HG02885 (cell line): Measurements from ENCODE around the gene NACAD.

Experiments used
- ATAC-seq: cut with Tn5 transposase; IDR thresholded peaks from one replicate; pipeline ENCODE4 v1.9.1; 2021; ENCODE audit warnings: mild to moderate bottlenecking; ENCODE audit not compliant: unreplicated experiment, poor library complexity

The NACAD gene

DNA sequence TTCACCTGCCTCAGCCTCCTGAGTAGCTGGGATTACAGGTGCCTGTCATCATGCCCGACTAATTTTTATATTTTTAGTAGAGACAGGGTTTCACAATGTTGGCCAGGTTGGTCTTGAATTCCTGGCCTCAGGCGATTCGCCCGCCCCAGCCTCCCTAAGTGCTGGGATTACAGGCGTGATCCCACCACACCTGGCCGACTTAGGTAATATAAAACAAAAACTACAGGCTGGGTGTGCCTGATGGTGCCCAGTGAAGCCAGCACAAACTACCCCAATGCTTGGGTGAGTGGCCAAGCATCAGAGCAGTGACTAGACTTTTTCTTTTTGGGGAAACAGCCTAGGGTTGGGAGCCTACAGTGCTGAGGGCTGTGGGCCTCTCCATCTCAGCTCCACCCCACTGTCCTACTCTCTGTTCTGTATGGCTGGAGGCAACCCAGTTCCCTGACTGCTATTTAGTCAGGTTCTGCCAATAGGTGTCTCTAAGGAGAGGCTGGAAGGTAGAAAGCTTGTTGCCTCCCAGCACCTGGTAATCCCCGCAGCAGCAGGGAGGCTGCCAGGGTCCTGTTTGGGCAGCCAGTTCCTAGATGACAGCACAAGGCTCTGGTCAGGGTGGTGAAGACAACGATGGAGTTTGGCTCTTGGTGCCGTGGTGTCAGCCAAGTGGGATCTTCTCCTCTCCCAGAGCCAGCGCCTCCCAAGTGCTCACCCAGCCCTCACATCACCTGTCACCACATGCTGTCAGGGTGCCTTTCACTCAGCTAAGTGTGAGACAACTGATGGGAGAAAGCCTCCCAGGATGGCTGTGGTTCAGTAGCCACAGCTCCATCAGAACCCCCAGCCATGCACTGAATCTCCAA is 10.4 kb upstream of the NACAD start:
- ATAC-seq, result no peak

DNA sequence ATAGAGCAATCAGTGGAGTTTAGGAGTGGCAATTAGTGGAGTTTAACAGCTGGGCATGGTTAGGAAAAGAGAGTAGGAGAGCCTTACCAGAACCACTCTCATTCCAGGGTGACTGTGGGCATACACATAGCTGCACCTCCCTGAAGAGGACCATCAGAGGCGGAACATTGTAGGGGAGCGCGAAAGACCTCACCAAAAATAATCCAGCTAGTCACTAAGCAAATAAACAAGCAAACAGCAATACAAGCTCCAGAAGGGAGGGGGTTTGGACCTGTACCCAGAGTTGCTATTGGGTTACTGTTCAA is 4.1 kb upstream of the NACAD start:
- no peak for ATAC-seq

DNA sequence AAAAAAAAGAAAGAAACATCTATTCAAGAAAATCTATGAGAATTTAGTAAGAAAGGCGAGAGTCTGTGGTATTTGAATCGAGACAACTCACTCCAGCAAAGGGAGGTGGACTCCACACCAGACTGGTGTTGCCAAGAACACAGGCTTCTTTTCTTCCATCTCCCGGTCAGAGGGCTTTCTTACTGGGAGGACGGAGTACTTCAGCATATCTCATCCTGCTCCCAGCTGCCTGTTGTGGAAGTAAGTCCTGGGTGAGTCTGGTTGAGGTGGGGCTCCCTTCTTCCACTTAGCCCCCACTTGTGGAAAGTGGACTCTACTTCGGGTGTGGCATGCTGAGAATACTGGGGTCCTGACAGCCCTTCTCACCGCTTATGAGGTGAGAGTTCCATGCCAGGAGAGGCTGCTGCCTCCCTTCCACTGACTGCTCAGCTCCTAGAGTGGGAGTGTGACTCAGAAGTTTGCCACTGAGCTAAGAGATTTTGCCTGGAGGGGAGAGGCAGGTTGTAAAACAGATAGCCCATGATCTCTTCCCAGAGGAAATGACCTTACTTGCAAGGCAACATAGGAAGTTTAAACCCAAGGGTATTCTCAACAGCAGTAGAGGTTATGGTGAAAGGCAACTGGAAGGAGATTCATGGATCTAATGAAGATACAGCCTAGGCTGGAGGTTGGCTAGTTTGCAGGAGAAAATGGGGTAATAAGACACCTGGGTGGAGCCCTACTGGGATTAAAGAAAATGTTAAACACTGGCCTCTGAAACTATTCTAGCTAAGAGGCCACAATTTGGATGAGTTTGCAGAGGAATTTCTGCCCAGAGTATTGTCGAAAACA is 3.5 kb upstream of the NACAD start:
- no peak for ATAC-seq

DNA sequence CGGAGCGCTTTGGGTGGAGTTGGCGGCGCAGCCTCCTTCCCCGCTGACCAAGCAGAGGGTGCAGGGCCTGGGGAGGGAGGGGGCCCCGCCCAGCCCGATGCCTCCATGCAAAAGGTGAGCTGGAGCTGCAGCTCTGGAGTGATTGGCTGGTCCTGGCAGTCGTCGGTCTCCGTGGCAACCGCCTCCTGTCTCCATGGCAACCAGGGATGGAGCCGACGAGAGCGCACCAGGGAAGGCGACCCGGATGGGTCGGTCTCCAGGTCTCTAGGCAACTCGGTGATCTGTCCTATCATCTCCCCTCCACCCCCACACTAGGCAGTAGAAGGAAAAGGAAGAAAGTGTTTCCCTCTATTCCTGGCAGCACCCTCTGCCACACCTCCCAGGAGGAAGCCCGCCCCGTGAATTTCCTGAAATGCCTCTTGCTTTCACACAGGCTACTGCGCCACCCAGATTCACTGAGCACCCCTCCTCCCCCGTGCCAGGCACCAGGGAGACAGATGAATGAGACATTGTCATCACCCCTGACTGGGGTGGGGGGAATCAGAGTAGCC is 647 bp upstream of the NACAD start:
- ATAC-seq, result no peak

DNA sequence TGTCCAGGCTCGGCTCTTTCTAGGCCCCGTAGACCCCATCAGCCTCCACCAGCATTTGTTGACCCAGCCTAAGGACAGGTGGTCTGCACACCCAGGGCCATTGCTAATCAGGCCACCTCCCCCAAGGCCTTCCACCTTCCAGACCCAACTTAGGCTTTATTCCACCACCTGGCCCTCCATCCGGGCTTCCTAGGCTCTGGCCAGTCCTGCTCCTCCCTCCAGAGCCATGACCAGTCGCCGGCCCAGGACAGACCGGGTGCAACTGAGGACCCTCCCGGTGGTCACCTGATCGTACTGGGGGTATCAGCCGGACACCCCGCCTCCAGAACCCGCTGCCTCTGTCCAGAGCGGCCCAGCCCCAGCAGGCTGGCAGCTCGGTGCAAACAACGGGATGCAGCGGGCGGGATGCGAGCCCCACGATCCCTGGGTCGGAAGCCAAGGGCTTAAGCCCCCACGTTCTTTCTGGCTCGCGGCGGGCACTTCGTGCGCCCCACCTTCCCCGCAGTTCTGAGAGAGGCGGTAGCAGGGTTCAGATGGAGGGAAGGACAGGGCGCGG is 545 bp downstream of the NACAD start:
- no peak for ATAC-seq

DNA sequence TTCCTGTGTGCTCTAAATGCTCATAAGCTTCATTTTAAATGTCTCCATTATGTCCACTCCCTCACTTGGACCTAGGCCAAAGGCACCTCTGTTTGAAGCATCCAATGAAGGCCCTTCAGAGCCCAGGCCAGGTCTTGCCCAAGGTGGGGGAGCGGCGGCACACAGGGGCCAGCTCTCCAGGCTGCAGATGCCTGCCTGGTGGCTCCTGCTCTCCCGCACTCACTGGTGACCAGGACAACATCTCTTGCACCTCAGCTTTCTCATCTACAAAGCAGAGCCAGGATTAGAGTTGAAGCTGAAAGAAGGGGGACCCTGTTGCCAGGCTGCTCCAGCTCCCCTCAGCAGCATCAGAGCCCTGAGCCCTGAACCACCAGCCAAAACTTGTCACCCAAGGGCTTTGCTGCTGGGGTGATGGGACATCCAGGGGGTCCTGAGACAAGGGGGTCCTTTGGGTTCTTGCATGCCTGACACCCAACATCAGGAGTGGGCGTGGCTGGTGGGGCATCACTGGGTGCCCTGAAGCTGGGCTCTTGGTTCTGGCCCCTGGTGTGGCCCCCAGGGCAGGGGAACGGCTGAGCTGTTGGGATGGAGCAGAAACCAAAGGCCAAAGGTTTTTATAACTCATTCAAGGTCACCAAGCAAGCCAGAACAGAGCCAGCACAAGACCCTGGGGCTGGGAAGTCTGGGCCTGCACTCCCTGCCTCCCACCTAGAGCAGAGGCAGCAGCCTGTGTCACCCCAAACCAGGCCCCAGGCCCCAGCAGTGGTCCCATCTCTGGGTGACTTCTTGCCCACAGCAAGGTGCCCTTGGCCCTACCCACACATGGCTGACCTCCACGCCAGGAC is 1.2 kb downstream of the NACAD start:
- ATAC-seq, result no peak

DNA sequence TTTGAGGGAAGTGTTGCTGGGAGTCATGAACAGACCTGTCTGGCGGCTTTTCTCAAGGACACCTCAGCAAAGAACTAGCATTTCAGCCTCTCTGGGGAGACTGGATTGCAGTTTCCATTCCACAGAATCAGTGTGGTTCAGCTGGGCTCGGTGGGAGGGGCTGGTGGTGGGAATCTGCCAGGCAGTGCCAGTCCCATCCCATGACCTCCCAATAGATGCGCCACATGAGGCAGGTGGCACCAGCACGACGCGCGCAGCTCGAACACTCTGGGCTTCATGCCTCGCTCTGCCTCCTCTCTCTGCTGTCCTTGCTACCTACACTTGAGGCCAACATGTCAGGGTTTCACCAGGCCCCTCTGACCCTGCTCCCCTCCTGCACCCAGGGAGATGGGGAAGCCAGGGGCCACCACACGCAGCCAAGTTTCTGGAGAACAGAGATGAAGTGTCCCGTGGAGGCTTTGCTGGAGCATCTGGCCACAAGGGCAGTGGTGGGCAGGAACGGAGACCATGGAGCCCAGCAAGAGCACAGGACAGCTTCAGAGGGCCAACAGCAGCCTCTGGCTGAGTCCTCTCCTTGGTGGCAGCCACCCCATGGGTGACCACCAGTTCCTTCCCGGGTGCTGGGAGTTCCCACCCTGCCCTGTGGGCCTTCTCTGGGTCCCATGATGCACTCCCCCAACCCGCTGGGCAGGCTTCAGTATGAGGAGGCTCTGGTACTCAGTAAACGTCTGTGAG is 2.3 kb downstream of the NACAD start:
- no peak for ATAC-seq

DNA sequence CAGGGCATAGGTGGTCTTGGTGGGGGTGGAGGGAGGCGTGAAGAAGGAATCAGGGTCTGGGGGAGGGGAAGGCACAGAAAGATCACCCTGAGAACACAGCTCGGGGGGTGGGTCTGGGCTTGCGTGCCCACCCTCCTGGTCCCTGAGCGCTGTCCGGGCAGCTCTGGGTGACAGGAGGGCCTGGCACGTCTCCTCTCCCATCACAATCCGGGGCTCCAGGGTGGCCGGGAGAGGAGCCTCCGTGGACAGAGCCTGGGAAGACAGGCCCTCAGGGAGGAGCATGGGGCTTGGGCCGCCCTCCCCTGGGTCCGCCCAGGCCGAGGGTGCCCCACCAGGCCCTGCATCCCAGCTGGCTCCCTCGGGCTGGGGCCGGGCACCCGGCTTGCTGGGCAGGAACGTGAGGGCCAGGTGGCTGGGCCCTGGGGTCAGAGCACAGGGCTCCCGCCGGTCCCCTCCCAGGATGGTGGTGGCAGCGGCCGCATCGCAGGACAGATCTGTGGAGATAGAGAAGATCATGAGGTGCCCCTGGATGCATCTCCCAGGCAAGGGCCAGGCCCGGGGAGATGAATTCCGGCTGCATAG is 3.1 kb downstream of the NACAD start:
- no peak for ATAC-seq

DNA sequence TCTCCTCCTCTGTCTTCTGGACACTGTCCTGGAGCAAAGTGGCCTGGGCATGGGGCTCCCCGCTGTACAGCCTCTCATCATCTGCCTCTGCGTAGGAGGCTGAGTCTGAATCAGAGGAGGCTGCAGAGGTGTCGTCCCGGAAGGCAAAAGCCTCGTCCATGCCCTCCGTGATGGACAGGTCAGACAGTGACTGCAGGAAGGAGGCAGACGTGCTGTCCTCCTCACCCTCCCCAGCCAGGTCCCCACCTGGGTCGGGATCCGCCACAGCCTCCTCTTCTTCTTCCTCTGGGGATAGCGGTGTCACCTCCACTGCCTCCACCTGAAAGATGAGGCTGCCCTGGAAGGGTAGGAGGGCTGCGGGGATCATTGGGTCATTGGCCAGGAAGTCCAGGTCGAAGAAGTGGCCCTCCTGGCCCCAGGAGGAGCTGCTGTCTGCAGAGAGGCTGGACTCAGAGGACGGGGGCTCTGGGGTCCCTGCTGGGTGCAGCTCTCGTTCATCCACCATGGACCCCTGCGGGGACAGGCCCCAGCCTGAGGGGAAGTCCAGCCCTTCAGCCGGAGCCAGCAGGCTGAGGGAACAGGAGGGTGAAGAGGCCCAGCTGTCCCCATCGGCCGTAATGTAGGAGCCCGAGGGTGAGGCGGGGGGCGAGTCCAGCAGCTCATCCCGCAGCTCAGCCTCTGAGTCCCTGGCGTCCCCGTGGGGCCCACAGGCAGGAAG is 3.7 kb downstream of the NACAD start:
- no peak for ATAC-seq

DNA sequence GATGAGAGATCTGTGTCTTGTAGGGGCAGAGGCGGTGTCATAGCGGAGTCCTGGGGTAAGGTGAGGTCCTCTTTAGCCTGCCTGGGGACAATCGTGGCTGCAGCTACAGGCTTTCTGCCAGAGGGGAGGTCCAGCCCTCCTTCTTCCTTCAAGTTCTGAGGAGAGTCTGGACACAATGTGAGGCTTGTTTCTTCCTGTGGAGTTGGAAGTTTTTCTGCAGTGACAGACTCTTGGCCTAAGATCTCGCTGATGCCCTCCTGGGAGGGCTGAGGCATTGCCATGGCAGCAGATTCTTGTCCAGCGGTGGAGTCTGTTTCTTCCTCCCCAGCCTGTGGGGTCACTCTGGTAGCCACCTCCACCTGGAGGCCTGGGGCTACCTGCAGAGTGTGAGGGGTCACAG is 4.4 kb downstream of the NACAD start:
- no peak for ATAC-seq

DNA sequence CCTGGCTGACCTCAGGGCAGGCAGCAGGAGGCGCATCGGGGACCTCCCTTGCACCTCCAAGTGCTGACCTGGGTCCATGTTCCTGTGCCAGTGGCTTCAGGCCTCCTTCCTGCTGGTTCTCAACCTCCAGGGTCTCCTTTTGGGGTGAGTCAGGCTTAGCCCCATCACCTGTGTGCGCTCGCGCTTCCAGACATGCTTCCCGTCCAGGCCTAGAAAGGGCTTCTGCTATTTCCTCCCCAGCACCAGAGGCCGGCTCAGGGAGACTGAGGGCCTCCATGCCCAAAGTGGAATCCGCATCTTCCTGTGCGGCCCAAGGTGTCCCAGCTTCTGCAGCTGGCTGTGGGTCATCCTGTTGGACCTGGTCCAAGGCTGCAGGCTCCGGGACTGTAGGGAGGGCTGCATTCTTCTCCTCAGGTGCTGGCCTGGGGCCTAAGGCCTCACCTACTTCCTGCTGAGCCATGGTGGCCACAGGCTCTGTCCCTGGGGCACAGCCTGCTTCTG is 5.9 kb downstream of the NACAD start:
- ATAC-seq, result no peak

DNA sequence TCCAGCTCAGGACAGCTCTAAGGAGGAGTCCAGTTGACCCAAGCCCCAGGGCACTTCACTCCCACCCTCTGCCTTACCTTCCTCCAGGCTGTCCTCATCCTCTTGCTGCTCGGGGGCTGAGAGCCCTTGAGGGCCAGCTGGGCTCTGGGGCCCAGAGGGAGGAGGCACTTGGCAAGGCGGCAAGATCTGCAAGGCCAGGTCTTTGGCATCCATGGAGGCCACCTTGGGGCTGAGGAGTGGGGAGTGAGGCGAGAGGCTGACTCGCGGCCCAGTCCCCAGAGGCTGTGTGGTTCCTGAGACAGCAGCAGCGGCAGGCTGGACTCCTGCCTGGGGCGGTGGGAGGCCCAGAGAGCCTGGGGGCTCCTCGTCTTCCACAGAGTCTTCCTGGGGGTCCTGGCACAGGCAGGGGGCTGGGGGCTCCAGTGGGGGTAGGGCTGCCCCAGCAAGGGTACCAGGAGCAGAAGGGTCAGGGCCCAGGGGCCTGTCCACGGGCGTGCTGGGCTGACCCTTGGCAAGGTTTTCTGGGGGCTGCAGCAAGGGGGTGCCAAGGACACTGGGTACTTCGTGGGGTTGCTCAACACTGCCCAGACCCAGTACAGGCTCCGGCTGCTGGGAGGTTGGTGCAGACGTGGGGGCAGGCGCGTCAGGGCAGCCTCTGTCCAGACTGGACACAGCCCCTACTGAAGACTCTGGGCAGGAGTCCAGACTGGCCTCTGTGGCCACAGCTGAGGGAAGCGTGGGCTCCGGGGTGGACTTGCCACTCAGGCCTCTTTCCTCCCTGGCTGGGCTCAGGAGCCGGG is 6.5 kb downstream of the NACAD start:
- no peak for ATAC-seq

DNA sequence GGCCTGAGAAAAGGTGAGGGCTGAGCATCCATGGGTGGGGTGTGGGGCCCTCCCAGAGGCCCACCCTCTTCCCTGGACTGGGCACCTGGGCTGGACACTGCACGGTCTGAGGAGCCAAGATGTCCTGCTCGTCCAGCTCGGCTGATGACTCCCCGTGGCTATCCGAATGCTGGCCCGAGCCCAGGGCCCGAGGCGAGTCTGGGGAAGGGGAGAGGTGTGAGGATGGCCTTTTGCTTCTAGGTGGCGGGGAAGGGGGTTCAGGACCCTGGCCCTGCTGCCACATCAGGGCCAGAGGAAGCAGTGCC is 7.1 kb downstream of the NACAD start:
- ATAC-seq, result no peak

DNA sequence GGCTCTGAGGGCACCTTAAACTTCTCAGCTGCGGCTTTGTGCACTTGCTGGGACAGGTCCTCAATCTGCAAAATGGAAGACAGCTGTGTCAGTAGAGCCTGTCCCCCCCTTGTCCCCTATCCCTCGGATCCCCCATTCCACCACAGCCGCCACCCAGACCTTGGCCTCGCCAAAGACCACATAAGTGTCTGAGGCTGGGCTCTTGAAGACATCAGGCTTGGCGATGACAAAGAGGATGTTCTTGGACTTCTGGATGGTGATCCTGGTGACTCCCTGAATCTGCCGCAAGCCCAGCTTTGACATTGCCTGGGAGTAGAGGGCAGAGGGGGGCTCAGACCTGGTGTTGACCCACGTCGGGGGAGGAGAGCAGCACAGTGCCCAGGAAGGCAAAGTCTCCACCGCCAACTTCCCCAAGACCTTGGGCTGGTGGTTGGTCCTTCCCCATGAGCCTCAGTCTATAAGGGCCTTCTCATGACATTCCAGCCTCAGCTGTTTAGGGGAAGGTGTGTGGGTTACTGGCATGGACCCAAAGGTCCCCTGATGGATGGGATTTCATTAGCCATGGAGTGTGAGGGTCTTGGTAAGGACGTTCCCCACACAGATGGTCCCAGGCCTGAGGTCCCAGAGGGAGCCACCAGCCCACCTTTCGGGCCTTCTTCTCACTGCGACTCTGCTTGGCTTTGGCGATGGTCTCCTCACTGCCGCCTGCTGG is 7.7 kb downstream of the NACAD start:
- no peak for ATAC-seq

DNA sequence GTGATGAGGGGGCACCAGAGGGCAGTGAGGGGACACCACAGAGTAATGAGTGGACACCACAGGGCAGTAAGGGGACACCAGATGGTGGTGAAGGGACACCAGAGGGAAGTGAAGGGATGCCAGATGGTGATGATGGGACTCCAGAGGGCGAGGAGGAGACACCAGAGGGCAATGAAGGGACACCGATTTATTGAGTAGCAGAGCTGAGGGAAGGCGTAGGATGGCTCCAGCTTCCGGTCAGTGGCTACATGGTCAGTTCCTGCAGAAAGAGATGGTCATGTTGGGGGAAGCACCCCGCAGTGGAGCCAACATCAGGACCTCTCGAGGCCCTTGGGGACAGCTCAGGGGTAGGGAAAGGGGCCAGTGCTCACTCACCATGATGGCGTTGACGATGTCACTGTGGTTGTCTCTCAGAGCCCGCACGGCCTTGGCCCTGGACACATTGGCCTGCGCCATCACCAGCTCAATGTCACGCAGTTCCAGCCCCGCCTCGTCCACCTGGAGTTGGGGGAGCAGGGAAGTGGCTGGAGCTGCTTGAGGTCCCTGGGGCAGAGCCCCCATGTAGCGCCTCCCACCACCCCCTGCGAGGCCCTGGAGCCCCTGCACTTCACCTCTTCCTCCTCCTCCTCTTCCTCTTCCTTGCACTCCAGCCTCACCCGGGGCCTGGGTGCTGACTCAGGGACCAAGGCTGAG is 8.4 kb downstream of the NACAD start:
- no peak for ATAC-seq

DNA sequence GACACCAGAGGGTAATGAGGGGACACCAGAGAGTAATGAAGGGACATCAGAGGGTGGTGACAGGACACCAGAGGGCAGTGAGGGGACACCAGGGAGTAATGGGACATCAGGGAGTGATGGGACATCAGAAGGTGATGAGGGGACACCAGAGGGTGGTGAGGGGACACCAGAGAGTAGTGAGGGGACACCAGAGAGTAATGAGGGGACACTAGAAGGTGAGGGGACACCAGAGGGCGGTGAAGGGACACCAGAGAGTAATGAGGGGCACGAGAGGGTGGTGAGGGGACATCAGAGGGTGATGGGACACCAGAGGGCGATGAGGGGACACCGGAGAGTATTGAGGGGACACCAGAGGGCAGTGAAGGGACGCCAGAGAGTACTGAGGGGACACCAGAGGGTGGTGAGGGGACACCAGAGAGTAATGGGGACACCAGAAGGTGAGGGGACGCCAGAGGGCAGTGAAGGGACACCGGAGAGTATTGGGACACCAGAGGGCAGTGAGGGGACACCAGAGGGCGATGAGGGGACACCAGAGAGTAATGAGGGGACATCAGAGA is 10.6 kb downstream of the NACAD start:
- no peak for ATAC-seq
